HepG2 (cell line): Measurements from ENCODE around the gene NAPB. TPM values are rescaled to one million over a fixed set of nuclear protein-coding genes. Genes with fewer than 3 reads are reported as not detected.

Experiments used
- HNRNPH1 ChIP-seq: fragments of 200-400 bp; formaldehyde crosslinking; optimal IDR thresholded peaks from 2 replicates; pipeline ENCODE3; 2017; ENCODE audit warnings: mild to moderate bottlenecking, low read depth, low read length
- KLF13 ChIP-seq: sonication (generic); formaldehyde crosslinking; IDR thresholded peaks from 2 replicates; pipeline ENCODE4 v1.4.0; 2020; ENCODE audit warnings: mild to moderate bottlenecking, missing genetic modification reagents
- MBD4 ChIP-seq: IDR thresholded peaks from 2 replicates; pipeline ENCODE4 v1.6.1; 2012; ENCODE audit warnings: low read length, inconsistent platforms, borderline replicate concordance
- NFYB ChIP-seq: sonication (generic); formaldehyde crosslinking; IDR thresholded peaks from 2 replicates; pipeline ENCODE4 v1.4.0; 2020; ENCODE audit warnings: missing genetic modification reagents
- polyA plus RNA-seq, 8 experiments: library from polyadenylated mRNA; depleted of rRNA in 3 of 8; stranded (reverse) in 7 of 8; unstranded in 1 of 8; fragments of >200 nt; fragmentation: Illumina TruSeq in 4 of 8; extraction: Trizol in 4 of 8; gene quantifications; 2 replicates each; pipeline versions ENCODE4 v1.2.1 to v1.2.3, GENCODE V29; 2011 to 2016; ENCODE audit warnings: low read depth in 4 of 8, missing spikeins in 1 of 8, mixed read lengths in 1 of 8; ENCODE audit not compliant: insufficient read depth in 1 of 8
- total RNA-seq, 5 experiments: library from RNA; depleted of rRNA; stranded (reverse); fragments of >200 nt; fragmentation: Illumina TruSeq; extraction: Trizol; gene quantifications; 2 replicates each; pipeline ENCODE4 v1.2.3, GENCODE V29; 2016; ENCODE audit warnings: low read depth in 1 of 5
- TF ChIP-seq, protein P1 (sequence below): sonication (generic); formaldehyde crosslinking; IDR thresholded peaks from 2 replicates; pipeline ENCODE4 v1.4.0; 2020; ENCODE audit warnings: missing genetic modification reagents
- TF ChIP-seq, protein P2 (sequence below): sonication (generic); formaldehyde crosslinking; IDR thresholded peaks from 2 replicates; pipeline ENCODE4 v1.4.0; 2020; ENCODE audit warnings: missing genetic modification reagents
- TF ChIP-seq, protein P3 (sequence below): sonication (generic); formaldehyde crosslinking; IDR thresholded peaks from 2 replicates; pipeline ENCODE4 v1.4.0; 2020; ENCODE audit warnings: missing genetic modification reagents, borderline replicate concordance
- TF ChIP-seq, protein P4 (sequence below): sonication (generic); formaldehyde crosslinking; IDR thresholded peaks from 2 replicates; pipeline ENCODE4 v1.4.0; 2020; ENCODE audit warnings: missing genetic modification reagents, borderline replicate concordance
- TF ChIP-seq, protein P5 (sequence below): IDR thresholded peaks from 2 replicates; pipeline ENCODE4 v1.6.1; 2016; ENCODE audit warnings: mild to moderate bottlenecking
- TF ChIP-seq, protein P6 (sequence below): IDR thresholded peaks from 2 replicates; pipeline ENCODE4 v1.6.1; 2016; ENCODE audit warnings: low read depth, missing genetic modification reagents, missing compliant biosample characterization

Gene NAPB
- total and polyA plus RNA-seq, 2 of the 13 experiments (the other 11 are each of a cell fraction or from before 2014, with no cell fraction given) = 15.2 to 16.1 TPM

DNA sequence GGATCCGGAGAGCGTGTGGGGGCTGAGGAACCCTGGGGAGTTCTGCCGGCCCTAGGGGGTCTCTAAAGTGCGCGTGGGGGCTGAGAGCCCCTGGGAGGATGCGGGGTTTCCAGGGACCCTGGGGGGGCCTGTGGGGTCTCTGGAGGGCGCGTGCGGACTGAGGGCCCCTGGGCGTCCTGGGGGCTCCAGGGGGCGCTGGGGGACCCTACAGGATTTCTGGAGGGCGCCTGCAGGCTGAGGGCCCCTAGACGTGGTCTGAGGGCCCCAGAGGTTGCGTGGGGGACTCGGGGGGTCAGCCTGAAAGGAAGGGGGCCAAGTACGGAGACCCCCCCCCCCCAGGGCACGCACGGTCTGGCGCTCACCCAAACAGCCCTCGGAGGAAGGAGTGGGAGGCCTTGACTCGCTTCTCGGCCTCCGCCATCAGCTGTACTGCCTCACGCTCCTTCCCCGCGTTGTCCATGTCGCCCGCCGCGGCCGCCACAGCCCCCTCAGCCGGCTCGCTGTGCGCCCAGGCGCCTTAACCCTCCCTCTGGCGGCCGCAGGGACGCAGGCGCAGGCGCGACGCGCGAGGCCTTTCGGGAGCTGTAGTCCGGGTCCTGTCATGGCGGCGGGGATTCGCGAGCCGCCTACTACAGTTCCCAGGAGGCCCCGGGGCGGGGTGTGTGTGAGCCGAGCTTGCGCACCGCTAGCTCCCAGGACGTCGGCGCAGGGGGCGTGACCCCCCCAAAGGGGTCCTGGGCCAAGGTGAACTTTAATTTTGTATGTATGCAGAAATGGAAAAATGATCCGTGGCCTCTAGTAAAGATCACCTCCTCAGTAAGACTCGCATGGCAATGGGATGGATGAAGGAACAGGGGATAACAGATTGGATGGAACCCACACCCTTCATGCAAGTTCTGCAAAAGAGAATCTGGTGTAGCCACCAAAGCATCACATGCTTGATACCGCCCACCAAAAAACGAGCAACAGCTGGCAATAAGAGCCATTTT is at the start of gene NAPB (continued):
- TF ChIP-seq, protein P1, sequence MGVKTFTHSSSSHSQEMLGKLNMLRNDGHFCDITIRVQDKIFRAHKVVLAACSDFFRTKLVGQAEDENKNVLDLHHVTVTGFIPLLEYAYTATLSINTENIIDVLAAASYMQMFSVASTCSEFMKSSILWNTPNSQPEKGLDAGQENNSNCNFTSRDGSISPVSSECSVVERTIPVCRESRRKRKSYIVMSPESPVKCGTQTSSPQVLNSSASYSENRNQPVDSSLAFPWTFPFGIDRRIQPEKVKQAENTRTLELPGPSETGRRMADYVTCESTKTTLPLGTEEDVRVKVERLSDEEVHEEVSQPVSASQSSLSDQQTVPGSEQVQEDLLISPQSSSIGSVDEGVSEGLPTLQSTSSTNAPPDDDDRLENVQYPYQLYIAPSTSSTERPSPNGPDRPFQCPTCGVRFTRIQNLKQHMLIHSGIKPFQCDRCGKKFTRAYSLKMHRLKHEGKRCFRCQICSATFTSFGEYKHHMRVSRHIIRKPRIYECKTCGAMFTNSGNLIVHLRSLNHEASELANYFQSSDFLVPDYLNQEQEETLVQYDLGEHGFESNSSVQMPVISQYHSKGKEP = no peak; the same call in 1 of the 2 replicates
- TF ChIP-seq NFYB = peak; percentile 40; the same call in 1 of the 2 replicates
- TF ChIP-seq, protein P2, sequence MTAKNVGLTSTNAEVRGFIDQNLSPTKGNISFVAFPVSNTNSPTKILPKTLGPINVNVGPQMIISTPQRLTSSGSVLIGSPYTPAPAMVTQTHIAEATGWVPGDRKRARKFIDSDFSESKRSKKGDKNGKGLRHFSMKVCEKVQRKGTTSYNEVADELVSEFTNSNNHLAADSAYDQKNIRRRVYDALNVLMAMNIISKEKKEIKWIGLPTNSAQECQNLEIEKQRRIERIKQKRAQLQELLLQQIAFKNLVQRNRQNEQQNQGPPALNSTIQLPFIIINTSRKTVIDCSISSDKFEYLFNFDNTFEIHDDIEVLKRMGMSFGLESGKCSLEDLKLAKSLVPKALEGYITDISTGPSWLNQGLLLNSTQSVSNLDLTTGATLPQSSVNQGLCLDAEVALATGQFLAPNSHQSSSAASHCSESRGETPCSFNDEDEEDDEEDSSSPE (CRISPR knock-in tag) = peak; percentile 85
- TF ChIP-seq HNRNPH1 = no peak
- no peak for TF ChIP-seq MBD4
- TF ChIP-seq, protein P3, sequence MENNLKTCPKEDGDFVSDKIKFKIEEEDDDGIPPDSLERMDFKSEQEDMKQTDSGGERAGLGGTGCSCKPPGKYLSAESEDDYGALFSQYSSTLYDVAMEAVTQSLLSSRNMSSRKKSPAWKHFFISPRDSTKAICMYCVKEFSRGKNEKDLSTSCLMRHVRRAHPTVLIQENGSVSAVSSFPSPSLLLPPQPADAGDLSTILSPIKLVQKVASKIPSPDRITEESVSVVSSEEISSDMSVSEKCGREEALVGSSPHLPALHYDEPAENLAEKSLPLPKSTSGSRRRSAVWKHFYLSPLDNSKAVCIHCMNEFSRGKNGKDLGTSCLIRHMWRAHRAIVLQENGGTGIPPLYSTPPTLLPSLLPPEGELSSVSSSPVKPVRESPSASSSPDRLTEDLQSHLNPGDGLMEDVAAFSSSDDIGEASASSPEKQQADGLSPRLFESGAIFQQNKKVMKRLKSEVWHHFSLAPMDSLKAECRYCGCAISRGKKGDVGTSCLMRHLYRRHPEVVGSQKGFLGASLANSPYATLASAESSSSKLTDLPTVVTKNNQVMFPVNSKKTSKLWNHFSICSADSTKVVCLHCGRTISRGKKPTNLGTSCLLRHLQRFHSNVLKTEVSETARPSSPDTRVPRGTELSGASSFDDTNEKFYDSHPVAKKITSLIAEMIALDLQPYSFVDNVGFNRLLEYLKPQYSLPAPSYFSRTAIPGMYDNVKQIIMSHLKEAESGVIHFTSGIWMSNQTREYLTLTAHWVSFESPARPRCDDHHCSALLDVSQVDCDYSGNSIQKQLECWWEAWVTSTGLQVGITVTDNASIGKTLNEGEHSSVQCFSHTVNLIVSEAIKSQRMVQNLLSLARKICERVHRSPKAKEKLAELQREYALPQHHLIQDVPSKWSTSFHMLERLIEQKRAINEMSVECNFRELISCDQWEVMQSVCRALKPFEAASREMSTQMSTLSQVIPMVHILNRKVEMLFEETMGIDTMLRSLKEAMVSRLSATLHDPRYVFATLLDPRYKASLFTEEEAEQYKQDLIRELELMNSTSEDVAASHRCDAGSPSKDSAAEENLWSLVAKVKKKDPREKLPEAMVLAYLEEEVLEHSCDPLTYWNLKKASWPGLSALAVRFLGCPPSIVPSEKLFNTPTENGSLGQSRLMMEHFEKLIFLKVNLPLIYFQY (CRISPR knock-in tag) = 0 out of 2 replicates have a peak, but pooled peaks have one; percentile 12
- TF ChIP-seq, protein P4, sequence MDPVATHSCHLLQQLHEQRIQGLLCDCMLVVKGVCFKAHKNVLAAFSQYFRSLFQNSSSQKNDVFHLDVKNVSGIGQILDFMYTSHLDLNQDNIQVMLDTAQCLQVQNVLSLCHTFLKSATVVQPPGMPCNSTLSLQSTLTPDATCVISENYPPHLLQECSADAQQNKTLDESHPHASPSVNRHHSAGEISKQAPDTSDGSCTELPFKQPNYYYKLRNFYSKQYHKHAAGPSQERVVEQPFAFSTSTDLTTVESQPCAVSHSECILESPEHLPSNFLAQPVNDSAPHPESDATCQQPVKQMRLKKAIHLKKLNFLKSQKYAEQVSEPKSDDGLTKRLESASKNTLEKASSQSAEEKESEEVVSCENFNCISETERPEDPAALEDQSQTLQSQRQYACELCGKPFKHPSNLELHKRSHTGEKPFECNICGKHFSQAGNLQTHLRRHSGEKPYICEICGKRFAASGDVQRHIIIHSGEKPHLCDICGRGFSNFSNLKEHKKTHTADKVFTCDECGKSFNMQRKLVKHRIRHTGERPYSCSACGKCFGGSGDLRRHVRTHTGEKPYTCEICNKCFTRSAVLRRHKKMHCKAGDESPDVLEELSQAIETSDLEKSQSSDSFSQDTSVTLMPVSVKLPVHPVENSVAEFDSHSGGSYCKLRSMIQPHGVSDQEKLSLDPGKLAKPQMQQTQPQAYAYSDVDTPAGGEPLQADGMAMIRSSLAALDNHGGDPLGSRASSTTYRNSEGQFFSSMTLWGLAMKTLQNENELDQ (CRISPR knock-in tag) = no peak
- TF ChIP-seq, protein P5, sequence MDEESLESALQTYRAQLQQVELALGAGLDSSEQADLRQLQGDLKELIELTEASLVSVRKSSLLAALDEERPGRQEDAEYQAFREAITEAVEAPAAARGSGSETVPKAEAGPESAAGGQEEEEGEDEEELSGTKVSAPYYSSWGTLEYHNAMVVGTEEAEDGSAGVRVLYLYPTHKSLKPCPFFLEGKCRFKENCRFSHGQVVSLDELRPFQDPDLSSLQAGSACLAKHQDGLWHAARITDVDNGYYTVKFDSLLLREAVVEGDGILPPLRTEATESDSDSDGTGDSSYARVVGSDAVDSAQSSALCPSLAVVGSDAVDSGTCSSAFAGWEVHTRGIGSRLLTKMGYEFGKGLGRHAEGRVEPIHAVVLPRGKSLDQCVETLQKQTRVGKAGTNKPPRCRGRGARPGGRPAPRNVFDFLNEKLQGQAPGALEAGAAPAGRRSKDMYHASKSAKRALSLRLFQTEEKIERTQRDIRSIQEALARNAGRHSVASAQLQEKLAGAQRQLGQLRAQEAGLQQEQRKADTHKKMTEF (CRISPR knock-in tag) = peak; percentile 94
- TF ChIP-seq, protein P6, sequence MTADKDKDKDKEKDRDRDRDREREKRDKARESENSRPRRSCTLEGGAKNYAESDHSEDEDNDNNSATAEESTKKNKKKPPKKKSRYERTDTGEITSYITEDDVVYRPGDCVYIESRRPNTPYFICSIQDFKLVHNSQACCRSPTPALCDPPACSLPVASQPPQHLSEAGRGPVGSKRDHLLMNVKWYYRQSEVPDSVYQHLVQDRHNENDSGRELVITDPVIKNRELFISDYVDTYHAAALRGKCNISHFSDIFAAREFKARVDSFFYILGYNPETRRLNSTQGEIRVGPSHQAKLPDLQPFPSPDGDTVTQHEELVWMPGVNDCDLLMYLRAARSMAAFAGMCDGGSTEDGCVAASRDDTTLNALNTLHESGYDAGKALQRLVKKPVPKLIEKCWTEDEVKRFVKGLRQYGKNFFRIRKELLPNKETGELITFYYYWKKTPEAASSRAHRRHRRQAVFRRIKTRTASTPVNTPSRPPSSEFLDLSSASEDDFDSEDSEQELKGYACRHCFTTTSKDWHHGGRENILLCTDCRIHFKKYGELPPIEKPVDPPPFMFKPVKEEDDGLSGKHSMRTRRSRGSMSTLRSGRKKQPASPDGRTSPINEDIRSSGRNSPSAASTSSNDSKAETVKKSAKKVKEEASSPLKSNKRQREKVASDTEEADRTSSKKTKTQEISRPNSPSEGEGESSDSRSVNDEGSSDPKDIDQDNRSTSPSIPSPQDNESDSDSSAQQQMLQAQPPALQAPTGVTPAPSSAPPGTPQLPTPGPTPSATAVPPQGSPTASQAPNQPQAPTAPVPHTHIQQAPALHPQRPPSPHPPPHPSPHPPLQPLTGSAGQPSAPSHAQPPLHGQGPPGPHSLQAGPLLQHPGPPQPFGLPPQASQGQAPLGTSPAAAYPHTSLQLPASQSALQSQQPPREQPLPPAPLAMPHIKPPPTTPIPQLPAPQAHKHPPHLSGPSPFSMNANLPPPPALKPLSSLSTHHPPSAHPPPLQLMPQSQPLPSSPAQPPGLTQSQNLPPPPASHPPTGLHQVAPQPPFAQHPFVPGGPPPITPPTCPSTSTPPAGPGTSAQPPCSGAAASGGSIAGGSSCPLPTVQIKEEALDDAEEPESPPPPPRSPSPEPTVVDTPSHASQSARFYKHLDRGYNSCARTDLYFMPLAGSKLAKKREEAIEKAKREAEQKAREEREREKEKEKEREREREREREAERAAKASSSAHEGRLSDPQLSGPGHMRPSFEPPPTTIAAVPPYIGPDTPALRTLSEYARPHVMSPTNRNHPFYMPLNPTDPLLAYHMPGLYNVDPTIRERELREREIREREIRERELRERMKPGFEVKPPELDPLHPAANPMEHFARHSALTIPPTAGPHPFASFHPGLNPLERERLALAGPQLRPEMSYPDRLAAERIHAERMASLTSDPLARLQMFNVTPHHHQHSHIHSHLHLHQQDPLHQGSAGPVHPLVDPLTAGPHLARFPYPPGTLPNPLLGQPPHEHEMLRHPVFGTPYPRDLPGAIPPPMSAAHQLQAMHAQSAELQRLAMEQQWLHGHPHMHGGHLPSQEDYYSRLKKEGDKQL (CRISPR knock-in tag) = no peak
- TF ChIP-seq KLF13 (CRISPR knock-in tag) = no peak
